Progenitor cell of endocrine pancreas (in vitro differentiated cells): ENCODE measurements around the gene CD47. TPM values are rescaled to one million over a fixed set of nuclear protein-coding genes. Genes with fewer than 3 reads are reported as not detected.

ENCODE experiments used
- DNase-seq: peaks from one replicate; pipeline ENCODE4 v3.0.0; 2021; ENCODE audit warnings: low spot score; ENCODE audit not compliant: unreplicated experiment
- H3K27ac Mint-ChIP-seq: 2 replicates; pipeline ENCODE4 v1.8.0; 2021; ENCODE audit warnings: mild to moderate bottlenecking, moderate library complexity, mixed read lengths
- H3K27me3 Mint-ChIP-seq: 2 replicates; pipeline ENCODE4 v1.8.0; 2021; ENCODE audit warnings: mixed read lengths
- H3K36me3 Mint-ChIP-seq: 2 replicates; pipeline ENCODE4 v1.8.0; 2022; ENCODE audit warnings: mixed read lengths; ENCODE audit not compliant: insufficient read depth
- H3K4me1 Mint-ChIP-seq: 2 replicates; pipeline ENCODE4 v1.8.0; 2021; ENCODE audit warnings: low read depth, mixed read lengths
- H3K4me3 Mint-ChIP-seq: 2 replicates; pipeline ENCODE4 v1.8.0; 2021; ENCODE audit warnings: low read depth, mild to moderate bottlenecking, moderate library complexity, mixed read lengths
- H3K9me3 Mint-ChIP-seq: 2 replicates; pipeline ENCODE4 v1.8.0; 2021; ENCODE audit warnings: low read depth, mixed read lengths
- CTCF ChIP-seq: fragments of 200-600 bp; sonication (generic); IDR thresholded peaks from one replicate; pipeline ENCODE4 v1.5.0; 2021; ENCODE audit warnings: antibody characterized with exemption, mild to moderate bottlenecking; ENCODE audit not compliant: unreplicated experiment
- total RNA-seq: library from RNA; stranded (reverse); gene quantifications from 2 replicates; pipeline ENCODE4 v1.2.1, GENCODE V29; 2021

The CD47 gene
- total RNA-seq, 1 donor from 2014 or later, result 55.1 TPM

- no peak for TF ChIP-seq CTCF
- DNase-seq, result no peak
- Mint-ChIP-seq H3K36me3 (no peaks in the 10 kb centered on the region), H3K27ac (no peak overlapping the region), H3K4me1 (peaks cover 2% of the 10 kb centered on the region), H3K4me3 (no peak overlapping the region), H3K9me3 (no peaks in the 10 kb centered on the region), H3K27me3 (no peaks in the 10 kb centered on the region)
These were observed 5.5 kb downstream of the CD47 start for GRCh38 chr3:108085370-108085769.

GRCh38 chr3:108079877-108080276 lies 11.0 kb downstream of the CD47 start:
- DNase-seq, result no peak
- TF ChIP-seq CTCF, result no peak
- H3K27ac Mint-ChIP-seq, result no peak overlapping the region
- H3K4me1 Mint-ChIP-seq, result no peaks in the 10 kb centered on the region
- no peak overlapping the region for H3K4me3 Mint-ChIP-seq
- no peaks in the 10 kb centered on the region for H3K9me3 Mint-ChIP-seq
- no peaks in the 10 kb centered on the region for H3K27me3 Mint-ChIP-seq
- peaks cover 14% of the 10 kb centered on the region for H3K36me3 Mint-ChIP-seq

- Mint-ChIP-seq H3K4me3 (no peak overlapping the region), H3K27me3 (no peaks in the 10 kb centered on the region), H3K9me3 (no peaks in the 10 kb centered on the region), H3K36me3 (peaks cover 15% of the 10 kb centered on the region), H3K4me1 (no peaks in the 10 kb centered on the region), H3K27ac (no peak overlapping the region)
- no peak for TF ChIP-seq CTCF
- DNase-seq, result no peak
These were observed 11.8 kb downstream of the CD47 start for GRCh38 chr3:108079043-108079442.

GRCh38 chr3:108076564-108076963 lies 14.3 kb downstream of the CD47 start:
- DNase-seq, result no peak
- Mint-ChIP-seq H3K27me3 (no peaks in the 10 kb centered on the region), H3K27ac (no peak overlapping the region), H3K4me1 (peaks cover 3% of the 10 kb centered on the region), H3K36me3 (peaks cover 17% of the 10 kb centered on the region), H3K9me3 (no peaks in the 10 kb centered on the region), H3K4me3 (no peak overlapping the region)
- no peak for TF ChIP-seq CTCF

GRCh38 chr3:108073764-108074431 lies 16.9 kb downstream of the CD47 start:
- Mint-ChIP-seq H3K4me3 (no peak overlapping the region), H3K36me3 (peaks cover 16% of the 10 kb centered on the region), H3K4me1 (peaks cover 3% of the 10 kb centered on the region), H3K27me3 (no peaks in the 10 kb centered on the region), H3K9me3 (no peaks in the 10 kb centered on the region), H3K27ac (no peak overlapping the region)
- no peak for TF ChIP-seq CTCF
- DNase-seq, result no peak
